ENCODE results near the gene PRR30. TPM values are rescaled to one million over a fixed set of nuclear protein-coding genes. Genes with fewer than 3 reads are reported as not detected.

Gene PRR30
- total RNA-seq, 2 donors from 2014 or later = not detected

DNA sequence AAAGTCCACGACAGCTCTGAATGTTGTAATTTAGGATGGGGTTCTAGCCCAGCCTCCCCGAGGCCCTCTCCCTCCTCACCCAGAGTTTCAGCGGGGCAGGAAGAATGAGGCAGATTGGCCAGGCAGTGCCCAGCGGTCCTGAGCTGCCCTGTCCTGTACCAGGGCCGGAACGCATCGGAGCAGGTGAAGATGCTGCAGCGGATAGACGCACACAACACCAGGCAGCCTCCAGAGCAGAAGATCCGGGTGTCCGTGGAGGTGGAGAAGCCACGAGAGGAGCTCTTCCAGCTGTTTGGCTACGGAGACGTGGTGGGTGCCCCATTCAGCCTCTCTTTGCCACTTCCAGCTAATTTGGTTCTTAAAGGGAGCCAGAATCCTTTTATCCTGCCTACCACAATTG is 41.9 kb downstream of the PRR30 start:
- H3K36me3 ChIP-seq = no peaks in the 10 kb centered on the region
- H3K27ac ChIP-seq = no peak overlapping the region
- no peaks in the 10 kb centered on the region for H3K9me3 ChIP-seq
- no peak for DNase-seq (ENCODE audit: low spot score)
- H3K4me1 ChIP-seq = peaks cover 0 to 15% of the 10 kb centered on the region in 2 donors
- H3K4me3 ChIP-seq = no peak overlapping the region
- H3K27me3 ChIP-seq = no peaks in the 10 kb centered on the region
- TF ChIP-seq, protein P1, sequence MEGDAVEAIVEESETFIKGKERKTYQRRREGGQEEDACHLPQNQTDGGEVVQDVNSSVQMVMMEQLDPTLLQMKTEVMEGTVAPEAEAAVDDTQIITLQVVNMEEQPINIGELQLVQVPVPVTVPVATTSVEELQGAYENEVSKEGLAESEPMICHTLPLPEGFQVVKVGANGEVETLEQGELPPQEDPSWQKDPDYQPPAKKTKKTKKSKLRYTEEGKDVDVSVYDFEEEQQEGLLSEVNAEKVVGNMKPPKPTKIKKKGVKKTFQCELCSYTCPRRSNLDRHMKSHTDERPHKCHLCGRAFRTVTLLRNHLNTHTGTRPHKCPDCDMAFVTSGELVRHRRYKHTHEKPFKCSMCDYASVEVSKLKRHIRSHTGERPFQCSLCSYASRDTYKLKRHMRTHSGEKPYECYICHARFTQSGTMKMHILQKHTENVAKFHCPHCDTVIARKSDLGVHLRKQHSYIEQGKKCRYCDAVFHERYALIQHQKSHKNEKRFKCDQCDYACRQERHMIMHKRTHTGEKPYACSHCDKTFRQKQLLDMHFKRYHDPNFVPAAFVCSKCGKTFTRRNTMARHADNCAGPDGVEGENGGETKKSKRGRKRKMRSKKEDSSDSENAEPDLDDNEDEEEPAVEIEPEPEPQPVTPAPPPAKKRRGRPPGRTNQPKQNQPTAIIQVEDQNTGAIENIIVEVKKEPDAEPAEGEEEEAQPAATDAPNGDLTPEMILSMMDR (IDR thresholded peaks at IDR 0.05) = no peak

DNA sequence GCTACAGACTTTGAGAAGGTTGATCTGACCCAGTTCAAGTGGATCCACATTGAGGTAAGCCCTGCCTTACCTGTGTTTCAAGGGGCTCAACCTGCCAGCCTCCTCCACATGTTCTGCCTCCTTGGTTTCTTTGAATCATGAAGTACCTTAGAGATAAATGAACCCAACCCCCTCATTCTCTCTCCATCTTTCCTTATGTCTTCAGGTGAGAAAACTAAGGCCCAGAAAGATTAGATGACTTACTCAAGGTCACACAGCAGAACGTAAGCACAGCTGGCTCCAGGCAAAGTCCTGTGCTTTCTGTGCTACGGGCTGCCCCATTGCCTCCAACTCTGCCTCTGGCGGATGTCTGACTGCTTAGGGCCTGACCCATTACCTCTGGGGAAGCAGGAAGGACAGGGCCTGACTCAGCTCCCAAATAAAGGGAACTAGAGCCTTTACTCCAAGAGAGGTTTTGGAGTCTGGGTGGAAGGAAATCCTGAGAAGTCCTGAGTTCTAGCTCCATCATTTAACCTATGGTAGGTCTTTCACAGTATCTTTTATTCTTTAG is 42.4 kb downstream of the PRR30 start:
- Histone ChIP-seq H3K36me3 (no peaks in the 10 kb centered on the region), H3K9me3 (no peaks in the 10 kb centered on the region), H3K27ac (peak overlapping the region in 1 of 2 donors; percentile 5), H3K4me1 (peaks cover 0 to 15% of the 10 kb centered on the region in 2 donors), H3K27me3 (no peaks in the 10 kb centered on the region), H3K4me3 (no peak overlapping the region)
- TF ChIP-seq, protein P1 (IDR thresholded peaks at IDR 0.05) = no peak
- no peak for DNase-seq (ENCODE audit: low spot score)

DNA sequence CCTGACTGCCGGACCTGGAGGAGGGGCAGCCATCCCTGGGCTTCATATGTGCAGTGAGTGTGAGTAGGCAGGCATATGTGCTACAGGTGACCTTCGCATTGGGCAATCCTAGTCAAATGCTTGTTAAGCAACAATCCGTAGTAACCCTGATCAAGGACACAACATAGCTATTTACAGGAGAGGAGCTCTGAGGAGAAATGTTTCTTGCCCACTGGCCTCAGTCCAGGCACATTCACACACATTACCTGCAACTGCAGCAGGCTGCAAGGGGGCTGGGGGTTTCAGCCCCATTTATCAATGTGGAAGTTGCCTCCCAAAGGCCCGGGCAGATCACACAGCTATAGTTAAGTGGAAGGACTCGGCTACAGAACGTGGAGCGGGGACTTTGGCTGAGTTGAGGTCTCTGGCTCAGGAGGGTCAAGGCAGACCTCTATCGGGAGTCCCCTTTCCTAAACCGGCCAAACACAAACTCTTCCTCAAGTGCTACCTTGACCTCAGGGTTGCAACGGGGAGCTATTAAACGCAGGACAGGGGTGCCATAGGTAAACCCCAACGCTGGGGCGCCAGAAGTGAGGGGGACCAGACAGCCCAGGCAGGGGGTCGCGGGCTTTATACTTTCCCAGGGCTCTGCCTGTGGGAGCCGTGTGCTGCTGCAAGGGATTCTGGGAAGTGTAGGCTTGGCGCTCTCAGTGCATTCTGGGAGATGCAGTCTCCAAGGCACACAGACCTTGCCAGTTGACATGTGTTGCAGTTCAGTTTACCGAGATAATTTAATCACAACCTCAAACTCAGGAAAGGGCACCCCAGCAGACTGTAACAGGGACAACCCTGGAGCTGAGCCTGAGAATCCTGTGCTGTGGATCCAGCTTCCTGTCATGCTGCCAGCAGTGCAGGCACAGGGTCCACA is 43.2 kb downstream of the PRR30 start:
- H3K27me3 ChIP-seq = no peaks in the 10 kb centered on the region
- no peaks in the 10 kb centered on the region for H3K9me3 ChIP-seq
- H3K27ac ChIP-seq = peak overlapping the region in 1 of 2 donors; percentile 5
- H3K36me3 ChIP-seq = no peaks in the 10 kb centered on the region
- TF ChIP-seq, protein P1 (IDR thresholded peaks at IDR 0.05) = no peak
- peak overlapping the region; percentile 29 to 43 for H3K4me3 ChIP-seq
- DNase-seq (ENCODE audit: low spot score) = peak; percentile 69
- peaks cover 0 to 15% of the 10 kb centered on the region in 2 donors for H3K4me1 ChIP-seq

DNA sequence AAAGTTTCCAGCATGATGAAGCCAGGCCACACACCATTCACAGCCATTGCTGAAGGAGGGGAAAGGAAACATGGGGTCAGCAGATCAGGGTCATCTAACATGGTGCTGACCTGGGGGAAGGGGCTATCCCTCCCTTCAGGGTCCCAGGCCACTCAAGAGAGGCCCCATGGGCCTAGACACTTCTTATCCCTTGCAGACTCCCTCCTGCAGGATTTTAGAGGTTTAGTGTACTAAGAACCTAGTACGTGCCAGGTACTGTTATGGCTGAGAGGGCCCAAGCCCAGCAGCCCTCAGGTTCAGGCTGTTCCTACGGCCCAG is 43.8 kb downstream of the PRR30 start:
- DNase-seq (ENCODE audit: low spot score) = no peak
- Histone ChIP-seq H3K27me3 (no peaks in the 10 kb centered on the region), H3K36me3 (no peaks in the 10 kb centered on the region), H3K4me3 (no peak overlapping the region), H3K4me1 (peaks cover 0 to 15% of the 10 kb centered on the region in 2 donors), H3K27ac (no peak overlapping the region), H3K9me3 (no peaks in the 10 kb centered on the region)
- TF ChIP-seq, protein P1 (IDR thresholded peaks at IDR 0.05) = no peak

DNA sequence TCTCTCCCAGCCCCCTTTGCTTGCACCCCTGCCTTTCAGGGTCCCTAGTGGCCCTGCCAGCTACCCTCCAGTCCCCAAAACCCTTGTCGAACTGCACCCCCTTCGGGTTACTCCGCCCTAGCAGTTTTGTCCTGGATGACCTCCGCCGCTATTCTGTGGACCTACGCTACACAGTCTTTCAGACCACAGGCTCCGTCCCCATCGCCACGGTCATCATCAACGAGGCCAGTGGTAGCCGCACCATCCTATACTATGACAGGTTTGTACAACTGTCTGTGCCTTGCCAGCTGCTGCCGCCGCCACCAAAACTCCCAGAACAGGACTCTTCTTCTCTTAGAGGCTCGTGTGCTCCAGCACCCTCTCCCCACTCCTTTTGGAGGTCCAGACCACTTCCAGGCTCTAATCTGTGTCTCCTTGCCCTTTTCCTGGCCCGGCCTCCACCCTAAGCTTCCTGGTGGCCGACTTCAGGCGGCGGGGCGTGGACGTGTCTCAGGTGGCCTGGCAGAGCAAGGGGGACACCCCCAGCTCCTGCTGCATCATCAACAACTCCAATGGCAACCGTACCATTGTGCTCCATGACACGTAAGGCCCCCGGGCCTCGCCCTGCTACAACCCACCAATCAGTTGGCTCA is 44.7 kb downstream of the PRR30 start:
- no peaks in the 10 kb centered on the region for H3K9me3 ChIP-seq
- H3K27ac ChIP-seq = no peak overlapping the region
- no peak overlapping the region for H3K4me3 ChIP-seq
- no peak for DNase-seq (ENCODE audit: low spot score)
- no peaks in the 10 kb centered on the region for H3K27me3 ChIP-seq
- H3K36me3 ChIP-seq = no peaks in the 10 kb centered on the region
- H3K4me1 ChIP-seq = peaks cover 0 to 15% of the 10 kb centered on the region in 2 donors
- TF ChIP-seq, protein P1 (IDR thresholded peaks at IDR 0.05) = no peak
